ENCODE data around the gene SFTPB.

The SFTPB gene

GRCh38 chr2:85628658-85629057 lies 39.3 kb downstream of the SFTPB start:
- Histone ChIP-seq H3K27ac (ENCODE audit: extremely low read depth, low read depth, low read length) (no peak overlapping the region), H3K4me3 (ENCODE audit: low read depth, low read length) (no peak overlapping the region), H3K36me3 (ENCODE audit: control insufficient read depth in 2 of 2, insufficient read depth in 1 of 2, low read length in 2 of 2) (peaks cover 92 to 97% of the 10 kb centered on the region in 2 experiments), H3K4me1 (ENCODE audit: control insufficient read depth, insufficient read depth, low read length) (no peaks in the 10 kb centered on the region), H3K9me3 (ENCODE audit: control insufficient read depth, insufficient read depth, low read depth, low read length) (no peaks in the 10 kb centered on the region)
- no peak for TF ChIP-seq ZNF391 (tag by site-specific recombination; IDR thresholded peaks at IDR 0.05; ENCODE audit: borderline replicate concordance, low read depth)
- TF ChIP-seq ZNF677 (tag by site-specific recombination; IDR thresholded peaks at IDR 0.05) = no peak
- no peak for TF ChIP-seq MEIS1 (CRISPR knock-in tag; IDR thresholded peaks at IDR 0.05; ENCODE audit: borderline replicate concordance)
- TF ChIP-seq ZNF501 (tag by site-specific recombination; IDR thresholded peaks at IDR 0.05) = no peak
- no peak for TF ChIP-seq RBAK (tag by site-specific recombination; IDR thresholded peaks at IDR 0.05)
- CTCF ChIA-PET = interaction anchor here (3.6 kb wide), 1 partner anchor 8 kb away, joined by 29 read pairs; no protein-coding TSS in a partner anchor
- POLR2A ChIA-PET = interaction anchor here (0.7 to 1.2 kb wide), 2 partner anchors 13 to 1161 kb away, joined by 3 read pairs; partner anchors contain the start of gene USP39

- Histone ChIP-seq H3K27ac (ENCODE audit: extremely low read depth, low read depth, low read length) (no peak overlapping the region), H3K9me3 (ENCODE audit: control insufficient read depth, insufficient read depth, low read depth, low read length) (no peaks in the 10 kb centered on the region), H3K4me1 (ENCODE audit: control insufficient read depth, insufficient read depth, low read length) (no peaks in the 10 kb centered on the region), H3K36me3 (ENCODE audit: control insufficient read depth in 2 of 2, insufficient read depth in 1 of 2, low read length in 2 of 2) (peaks cover 86 to 89% of the 10 kb centered on the region in 2 experiments), H3K4me3 (ENCODE audit: low read depth, low read length) (no peak overlapping the region)
- no peak for TF ChIP-seq ZNF629 (tag by site-specific recombination; IDR thresholded peaks at IDR 0.05)
- no peak for TF ChIP-seq ZFP41 (tag by site-specific recombination; IDR thresholded peaks at IDR 0.05; ENCODE audit: borderline replicate concordance)
- no peak for TF ChIP-seq ZNF404 (tag by site-specific recombination; IDR thresholded peaks at IDR 0.05)
- TF ChIP-seq ZNF169 (tag by site-specific recombination; IDR thresholded peaks at IDR 0.05) = no peak
- no peak for TF ChIP-seq ZNF202 (tag by site-specific recombination; IDR thresholded peaks at IDR 0.05; ENCODE audit: borderline replicate concordance)
- TF ChIP-seq ZFHX2 (tag by site-specific recombination; conservative IDR thresholded peaks at IDR 0.05) = no peak
- TF ChIP-seq ZSCAN23 (tag by site-specific recombination; IDR thresholded peaks at IDR 0.05) = no peak
- TF ChIP-seq ZNF624 (tag by site-specific recombination; IDR thresholded peaks at IDR 0.05) = no peak
- no peak for TF ChIP-seq ZFP3 (tag by site-specific recombination; IDR thresholded peaks at IDR 0.05; ENCODE audit: low read depth)
- no peak for TF ChIP-seq ZNF24 (tag by site-specific recombination; IDR thresholded peaks at IDR 0.05)
- no peak for TF ChIP-seq ZNF341 (tag by site-specific recombination; IDR thresholded peaks at IDR 0.05; ENCODE audit: low read depth)
- TF ChIP-seq ZNF510 (tag by site-specific recombination; IDR thresholded peaks at IDR 0.05; ENCODE audit: insufficient replicate concordance) = no peak
- no peak for TF ChIP-seq ZNF654 (tag by site-specific recombination; IDR thresholded peaks at IDR 0.05; ENCODE audit: low read depth)
- TF ChIP-seq HOXC10 (CRISPR knock-in tag; IDR thresholded peaks at IDR 0.05) = no peak
- TF ChIP-seq ZBTB48 (tag by site-specific recombination; IDR thresholded peaks at IDR 0.05) = no peak
- POLR2A ChIA-PET = no interaction called here
- CTCF ChIA-PET = interaction anchor here (0.7 kb wide), 1 partner anchor 102 kb away, joined by 3 read pairs; no protein-coding TSS in a partner anchor
These were observed 44.0 kb downstream of the SFTPB start for GRCh38 chr2:85623991-85624390.

DNA sequence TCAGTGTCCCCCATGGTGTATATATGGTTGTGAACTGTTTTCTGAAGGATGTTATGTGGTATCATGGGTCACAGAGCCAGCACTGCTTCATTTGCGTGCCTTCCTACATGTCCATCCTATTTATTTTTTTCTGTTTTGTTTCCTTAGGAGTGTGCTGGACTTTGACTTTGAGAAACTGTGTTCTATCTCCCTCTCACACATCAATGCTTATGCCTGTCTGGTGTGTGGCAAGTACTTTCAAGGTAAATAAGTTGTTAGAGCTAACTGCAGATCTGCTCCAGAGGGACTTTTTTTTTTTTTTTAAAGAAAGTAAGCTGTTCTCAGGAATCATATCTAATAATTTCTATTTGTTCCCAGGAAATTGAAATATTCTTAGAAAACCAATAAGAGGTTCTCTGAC lies 46.7 kb downstream of the SFTPB start:
- ChIA-PET POLR2A (interaction anchor here (1.6 kb wide), 1 partner anchor 83 kb away, joined by 4 read pairs; the partner anchor contains the start of gene MAT2A), CTCF (interaction anchor here (4.2 kb wide), 1 partner anchor 15 kb away, joined by 35 read pairs; no protein-coding TSS in a partner anchor)
- H3K4me1 ChIP-seq (ENCODE audit: control insufficient read depth, insufficient read depth, low read length) = peaks cover 8% of the 10 kb centered on the region
- peaks cover 71 to 75% of the 10 kb centered on the region in 2 experiments for H3K36me3 ChIP-seq (ENCODE audit: control insufficient read depth in 2 of 2, insufficient read depth in 1 of 2, low read length in 2 of 2)
- H3K27ac ChIP-seq (ENCODE audit: extremely low read depth, low read depth, low read length) = no peak overlapping the region
- H3K4me3 ChIP-seq (ENCODE audit: low read depth, low read length) = no peak overlapping the region
- no peaks in the 10 kb centered on the region for H3K9me3 ChIP-seq (ENCODE audit: control insufficient read depth, insufficient read depth, low read depth, low read length)
- TF ChIP-seq ZNF704 (tag by site-specific recombination; IDR thresholded peaks at IDR 0.05) (no peak), ZNF202 (tag by site-specific recombination; IDR thresholded peaks at IDR 0.05; ENCODE audit: borderline replicate concordance) (no peak), ZNF707 (tag by site-specific recombination; IDR thresholded peaks at IDR 0.05) (no peak), ZNF658 (tag by site-specific recombination; IDR thresholded peaks at IDR 0.05) (no peak), TCF7L2 (IDR thresholded peaks at IDR 0.05; ENCODE audit: borderline replicate concordance, low read depth, low read length) (no peak), ZNF488 (tag by site-specific recombination; IDR thresholded peaks at IDR 0.05) (no peak), ZBTB48 (tag by site-specific recombination; IDR thresholded peaks at IDR 0.05) (no peak), ZNF341 (tag by site-specific recombination; IDR thresholded peaks at IDR 0.05; ENCODE audit: low read depth) (no peak), ZNF544 (tag by site-specific recombination; IDR thresholded peaks at IDR 0.05) (no peak)
- TF ChIP-seq, protein P1, sequence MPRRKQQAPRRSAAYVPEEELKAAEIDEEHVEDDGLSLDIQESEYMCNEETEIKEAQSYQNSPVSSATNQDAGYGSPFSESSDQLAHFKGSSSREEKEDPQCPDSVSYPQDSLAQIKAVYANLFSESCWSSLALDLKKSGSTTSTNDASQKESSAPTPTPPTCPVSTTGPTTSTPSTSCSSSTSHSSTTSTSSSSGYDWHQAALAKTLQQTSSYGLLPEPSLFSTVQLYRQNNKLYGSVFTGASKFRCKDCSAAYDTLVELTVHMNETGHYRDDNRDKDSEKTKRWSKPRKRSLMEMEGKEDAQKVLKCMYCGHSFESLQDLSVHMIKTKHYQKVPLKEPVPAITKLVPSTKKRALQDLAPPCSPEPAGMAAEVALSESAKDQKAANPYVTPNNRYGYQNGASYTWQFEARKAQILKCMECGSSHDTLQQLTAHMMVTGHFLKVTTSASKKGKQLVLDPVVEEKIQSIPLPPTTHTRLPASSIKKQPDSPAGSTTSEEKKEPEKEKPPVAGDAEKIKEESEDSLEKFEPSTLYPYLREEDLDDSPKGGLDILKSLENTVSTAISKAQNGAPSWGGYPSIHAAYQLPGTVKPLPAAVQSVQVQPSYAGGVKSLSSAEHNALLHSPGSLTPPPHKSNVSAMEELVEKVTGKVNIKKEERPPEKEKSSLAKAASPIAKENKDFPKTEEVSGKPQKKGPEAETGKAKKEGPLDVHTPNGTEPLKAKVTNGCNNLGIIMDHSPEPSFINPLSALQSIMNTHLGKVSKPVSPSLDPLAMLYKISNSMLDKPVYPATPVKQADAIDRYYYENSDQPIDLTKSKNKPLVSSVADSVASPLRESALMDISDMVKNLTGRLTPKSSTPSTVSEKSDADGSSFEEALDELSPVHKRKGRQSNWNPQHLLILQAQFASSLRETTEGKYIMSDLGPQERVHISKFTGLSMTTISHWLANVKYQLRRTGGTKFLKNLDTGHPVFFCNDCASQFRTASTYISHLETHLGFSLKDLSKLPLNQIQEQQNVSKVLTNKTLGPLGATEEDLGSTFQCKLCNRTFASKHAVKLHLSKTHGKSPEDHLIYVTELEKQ (tag by site-specific recombination; IDR thresholded peaks at IDR 0.05; ENCODE audit: borderline replicate concordance) = no peak
